OCI-LY7 (cell line): ENCODE data around the gene TFPT. TPM values are rescaled to one million over a fixed set of nuclear protein-coding genes. Genes with fewer than 3 reads are reported as not detected.

Source experiments
- BruUV-seq: library from RNA; stranded (reverse); fragments of 400-500 nt; replicated peaks from 2 replicates; lab custom pipeline; 2021; lab: Mats Ljungman, UMichigan
- CTCF ChIA-PET: fragments of 300-600 bp; sonication (Branson Sonifier 250); formaldehyde crosslinking; loops from one replicate; lab custom pipeline; 2022; ENCODE audit warnings: antibody characterized with exemption; ENCODE audit not compliant: unreplicated experiment; lab: Charles Lee
- POLR2A ChIA-PET: fragments of 300-600 bp; sonication (Branson Sonifier 250); formaldehyde crosslinking; loops from one replicate; lab custom pipeline; 2022; ENCODE audit warnings: antibody characterized with exemption; lab: Charles Lee
- DNase-seq: peaks from one replicate; pipeline ENCODE4 v3.0.0-alpha.2; 2015; ENCODE audit warnings: low spot score
- H2AFZ ChIP-seq: fragments of 200-600 bp; sonication (generic), shearing (Covaris generic); 2 replicates; pipeline ENCODE4 v1.6.1; 2014; ENCODE audit warnings: mild to moderate bottlenecking, antibody characterized with exemption, low read length, moderate library complexity
- H3K27ac ChIP-seq: fragments of 200-600 bp; sonication (generic); 2 replicates; pipeline ENCODE4 v1.5.1; 2014; ENCODE audit warnings: mixed run types, low read depth, mild to moderate bottlenecking, moderate library complexity, low read length, inconsistent platforms; ENCODE audit not compliant: poor library complexity, severe bottlenecking
- H3K36me3 ChIP-seq: fragments of 200-600 bp; sonication (generic); 2 replicates; pipeline ENCODE4 v1.6.1; 2014; ENCODE audit warnings: mild to moderate bottlenecking, antibody characterized with exemption, low read length, moderate library complexity, mixed read lengths; ENCODE audit not compliant: insufficient read depth
- H3K4me1 ChIP-seq: fragments of 200-600 bp; sonication (generic); 2 replicates; pipeline ENCODE4 v1.5.1; 2014; ENCODE audit warnings: mild to moderate bottlenecking, low read length; ENCODE audit not compliant: insufficient read depth, poor library complexity, severe bottlenecking
- H3K4me2 ChIP-seq: fragments of 200-600 bp; sonication (generic); 2 replicates; pipeline ENCODE4 v1.6.1; 2014; ENCODE audit warnings: mild to moderate bottlenecking, low read length
- H3K4me3 ChIP-seq: fragments of 200-600 bp; sonication (generic); 2 replicates; pipeline ENCODE4 v1.5.1; 2014; ENCODE audit warnings: mild to moderate bottlenecking, low read depth, low read length; ENCODE audit not compliant: poor library complexity, severe bottlenecking
- H3K79me2 ChIP-seq: fragments of 200-600 bp; sonication (generic); 2 replicates; pipeline ENCODE4 v1.6.1; 2016; ENCODE audit warnings: low read depth, mild to moderate bottlenecking, low read length, moderate library complexity, mixed read lengths; ENCODE audit not compliant: insufficient read depth
- H3K9me2 ChIP-seq: fragments of 200-600 bp; sonication (generic); 2 replicates; pipeline ENCODE4 v1.6.1; 2016; ENCODE audit warnings: mild to moderate bottlenecking, low read length, mixed read lengths; ENCODE audit not compliant: insufficient read depth
- H3K9me3 ChIP-seq: fragments of 200-600 bp; sonication (generic); 2 replicates; pipeline ENCODE4 v1.6.1; 2014; ENCODE audit warnings: mild to moderate bottlenecking, mixed run types, low read length, mixed read lengths
- H4K20me1 ChIP-seq: fragments of 200-600 bp; sonication (generic); 2 replicates; pipeline ENCODE4 v1.6.1; 2014; ENCODE audit warnings: mild to moderate bottlenecking, antibody characterized with exemption, low read length, moderate library complexity, mixed read lengths; ENCODE audit not compliant: insufficient read depth
- CTCF ChIP-seq: fragments of 200-600 bp; sonication (generic); conservative IDR thresholded peaks from 2 replicates; pipeline ENCODE4 v1.5.1; 2014; ENCODE audit warnings: mild to moderate bottlenecking, antibody characterized with exemption, low read length, moderate library complexity, mixed read lengths
- EZH2phosphoT487 ChIP-seq: fragments of 200-600 bp; sonication (generic); IDR thresholded peaks from 2 replicates; pipeline ENCODE4 v1.6.1; 2018; ENCODE audit warnings: low read depth, borderline replicate concordance, mild to moderate bottlenecking, mixed run types, antibody characterized with exemption, low read length, moderate library complexity, mixed read lengths
- intact Hi-C: fragments of 100-400 bp; cut with micrococcal nuclease; formaldehyde crosslinking; loops from one replicate; pipeline ENCODE4 v1.10.0; 2022; ENCODE audit not compliant: unreplicated experiment
- total RNA-seq, 2 experiments: library from RNA; depleted of rRNA in 1 of 2; stranded (reverse); fragments of >200 nt in 1 of 2; shearing (Covaris generic) in 1 of 2; gene quantifications; 2 replicates each; pipeline ENCODE4 v1.2.3, GENCODE V29; 2014 to 2022

Gene TFPT
- total RNA-seq, 2 experiments from 2014 or later: 17.2 to 20.2 TPM

- TF ChIP-seq EZH2phosphoT487 (no peak), CTCF (no peak)
- POLR2A ChIA-PET: no interaction called here
- Histone ChIP-seq H3K4me2 (no peak overlapping the region), H3K79me2 (no peaks in the 10 kb centered on the region), H3K27ac (no peak overlapping the region), H4K20me1 (no peaks in the 10 kb centered on the region), H2AFZ (no peak overlapping the region), H3K4me1 (peaks cover under 1% of the 10 kb centered on the region), H3K36me3 (peaks cover 96% of the 10 kb centered on the region), H3K4me3 (no peak overlapping the region), H3K9me3 (no peaks in the 10 kb centered on the region), H3K9me2 (no peaks in the 10 kb centered on the region)
- CTCF ChIA-PET: no interaction called here
- DNase-seq: no peak
- intact Hi-C loops: no loop called here
- BruUV-seq: no TSS peak
Observed at GRCh38 chr19:54149021-54149812, 33.8 kb upstream of the TFPT start.

- ChIA-PET CTCF (no interaction called here), POLR2A (no interaction called here)
- no TSS peak for BruUV-seq
- Histone ChIP-seq H3K4me2 (no peak overlapping the region), H3K27ac (no peak overlapping the region), H3K79me2 (no peaks in the 10 kb centered on the region), H2AFZ (no peak overlapping the region), H3K9me2 (no peaks in the 10 kb centered on the region), H4K20me1 (no peaks in the 10 kb centered on the region), H3K4me1 (no peaks in the 10 kb centered on the region), H3K36me3 (peaks cover 96% of the 10 kb centered on the region), H3K4me3 (no peak overlapping the region), H3K9me3 (no peaks in the 10 kb centered on the region)
- DNase-seq: no peak
- TF ChIP-seq EZH2phosphoT487 (no peak), CTCF (no peak)
- intact Hi-C loops: no loop called here
Observed at GRCh38 chr19:54148158-54148557, 32.7 kb upstream of the TFPT start.

GRCh38 chr19:54147676-54148075 is 32.2 kb upstream of the TFPT start:
- ChIA-PET CTCF (no interaction called here), POLR2A (no interaction called here)
- no TSS peak for BruUV-seq
- no peaks in the 10 kb centered on the region for H3K79me2 ChIP-seq
- H3K4me3 ChIP-seq: no peak overlapping the region
- H2AFZ ChIP-seq: no peak overlapping the region
- H3K4me1 ChIP-seq: no peaks in the 10 kb centered on the region
- peaks cover 96% of the 10 kb centered on the region for H3K36me3 ChIP-seq
- H3K9me3 ChIP-seq: no peaks in the 10 kb centered on the region
- H3K27ac ChIP-seq: no peak overlapping the region
- no peaks in the 10 kb centered on the region for H3K9me2 ChIP-seq
- H3K4me2 ChIP-seq: no peak overlapping the region
- intact Hi-C loops: no loop called here
- no peak for DNase-seq
- TF ChIP-seq CTCF (no peak), EZH2phosphoT487 (no peak)
- H4K20me1 ChIP-seq: no peaks in the 10 kb centered on the region
